ENCODE measurements around the gene IQSEC3.

- TF ChIP-seq POLR2A (IDR thresholded peaks at IDR 0.05; ENCODE audit: low read length) (no peak), GATA1 (IDR thresholded peaks at IDR 0.05; ENCODE audit: low read depth, low read length) (no peak)
Measured at GRCh38 chr12:114626-115211, 48.2 kb downstream of the IQSEC3 start.

Data from erythroblast (primary cell).